HL-60 (cell line): Measurements from ENCODE around the gene CACNG8.

Source experiments
- CTCF ChIP-seq: IDR thresholded peaks from one replicate; pipeline ENCODE4 v1.5.1; 2011; ENCODE audit warnings: low read length, control low read depth, inconsistent platforms; ENCODE audit not compliant: insufficient read depth
- POLR2AphosphoS5 ChIP-seq: IDR thresholded peaks from 2 replicates; pipeline ENCODE4 v1.6.1; 2012; ENCODE audit warnings: low read depth

- TF ChIP-seq CTCF: no peak
- no peak for TF ChIP-seq POLR2AphosphoS5
These were observed 27.1 kb downstream of the CACNG8 start for GRCh38 chr19:53989600-53990533.
